IMR-90 (cell line): ENCODE data around the gene TNPO2.

Experiments used
- CEBPB ChIP-seq: IDR thresholded peaks from 2 replicates; pipeline ENCODE4 v1.6.1; 2012; ENCODE audit warnings: low read depth, low read length, improper control_type of control experiment
- CTCF ChIP-seq: conservative IDR thresholded peaks from 2 replicates; pipeline ENCODE4 v1.5.1; 2012; ENCODE audit warnings: mild to moderate bottlenecking, low read depth, low read length, improper control_type of control experiment
- ELK1 ChIP-seq: fragments of 150-350 bp; IDR thresholded peaks from 2 replicates; pipeline ENCODE4 v1.6.1; 2016; ENCODE audit warnings: low read depth, mild to moderate bottlenecking, low read length, moderate library complexity, borderline replicate concordance
- MAFK ChIP-seq: IDR thresholded peaks from 2 replicates; pipeline ENCODE4 v1.6.1; 2012; ENCODE audit warnings: low read depth, low read length, improper control_type of control experiment
- POLR2A ChIP-seq: IDR thresholded peaks from 2 replicates; pipeline ENCODE4 v1.6.1; 2012; ENCODE audit warnings: mild to moderate bottlenecking, low read depth, low read length
- RAD21 ChIP-seq: IDR thresholded peaks from 2 replicates; pipeline ENCODE4 v1.6.1; 2012; ENCODE audit warnings: low read length, improper control_type of control experiment
- RCOR1 ChIP-seq: IDR thresholded peaks from 2 replicates; pipeline ENCODE4 v1.6.1; 2012; ENCODE audit warnings: mild to moderate bottlenecking, low read length, improper control_type of control experiment; ENCODE audit not compliant: insufficient replicate concordance
- RFX5 ChIP-seq: IDR thresholded peaks from 2 replicates; pipeline ENCODE4 v1.8.0; 2012; ENCODE audit warnings: low read depth, mild to moderate bottlenecking, low read length, moderate library complexity
- USF2 ChIP-seq: fragments of 150-350 bp; IDR thresholded peaks from 2 replicates; pipeline ENCODE4 v1.6.1; 2017; ENCODE audit warnings: mild to moderate bottlenecking, antibody characterized with exemption, low read length, low read depth

- no peak for TF ChIP-seq CTCF
- TF ChIP-seq CEBPB: no peak
- no peak for TF ChIP-seq MAFK
- no peak for TF ChIP-seq USF2
- no peak for TF ChIP-seq POLR2A
- TF ChIP-seq RCOR1: no peak
- TF ChIP-seq RAD21: no peak
- no peak for TF ChIP-seq RFX5
- TF ChIP-seq ELK1: no peak
Observed at GRCh38 chr19:12730064-12730463, 6.3 kb upstream of the TNPO2 start.
